GM21381 (cell line): Measurements from ENCODE around the gene INHBB.
"Not testable (repeated sequence)": the region's sequence is repeated elsewhere in the genome, so short reads cannot be mapped to it uniquely, and the experiment has no call there.

Source experiments
- ATAC-seq: cut with Tn5 transposase; IDR thresholded peaks from one replicate; pipeline ENCODE4 v1.9.1; 2021; ENCODE audit warnings: mild to moderate bottlenecking, moderate library complexity; ENCODE audit not compliant: unreplicated experiment

Gene INHBB

DNA sequence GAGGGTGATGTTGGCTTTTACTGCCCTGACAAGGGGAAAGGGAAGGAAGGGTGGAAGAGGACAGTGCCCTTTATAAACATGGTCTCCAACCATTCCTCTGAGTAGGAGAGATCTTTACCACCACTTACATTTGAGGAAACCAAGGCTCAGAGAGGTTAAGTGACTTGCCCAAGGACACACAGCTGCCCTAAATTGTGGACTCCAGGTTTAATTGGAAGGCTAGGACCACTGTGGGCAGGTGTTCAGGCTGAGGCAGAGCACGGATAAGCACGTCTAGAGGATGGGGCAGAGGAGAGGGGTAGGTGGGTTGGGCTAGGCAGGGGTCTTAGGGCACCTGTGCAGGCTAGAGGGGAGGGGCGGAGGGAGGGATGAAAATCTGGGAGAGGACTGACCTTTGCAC lies 32.7 kb downstream of the INHBB start:
- ATAC-seq = no peak

- no peak for ATAC-seq
Measured at GRCh38 chr2:120379916-120380893, 34.3 kb downstream of the INHBB start.

GRCh38 chr2:120381192-120381591 lies 35.3 kb downstream of the INHBB start:
- no peak for ATAC-seq

DNA sequence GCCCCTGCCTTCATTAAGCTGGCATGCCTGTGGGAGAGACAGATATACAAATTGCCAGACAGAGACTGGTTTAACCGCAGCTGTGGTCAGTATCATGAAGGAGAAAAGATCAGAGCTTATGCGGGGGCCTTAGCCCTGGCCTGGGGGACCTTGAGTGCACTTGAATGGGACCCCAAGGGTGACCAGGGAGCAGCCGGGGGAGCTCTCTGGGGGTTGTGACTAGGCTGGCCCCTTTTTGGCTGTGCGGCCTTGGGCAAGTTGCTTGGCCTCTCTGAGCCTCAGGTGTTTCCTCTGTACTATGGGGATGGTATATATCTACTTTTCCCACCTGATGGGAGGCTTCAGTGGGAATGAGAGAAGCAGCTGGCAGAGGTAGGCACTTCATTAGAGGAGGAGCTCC lies 35.7 kb downstream of the INHBB start:
- no peak for ATAC-seq

DNA sequence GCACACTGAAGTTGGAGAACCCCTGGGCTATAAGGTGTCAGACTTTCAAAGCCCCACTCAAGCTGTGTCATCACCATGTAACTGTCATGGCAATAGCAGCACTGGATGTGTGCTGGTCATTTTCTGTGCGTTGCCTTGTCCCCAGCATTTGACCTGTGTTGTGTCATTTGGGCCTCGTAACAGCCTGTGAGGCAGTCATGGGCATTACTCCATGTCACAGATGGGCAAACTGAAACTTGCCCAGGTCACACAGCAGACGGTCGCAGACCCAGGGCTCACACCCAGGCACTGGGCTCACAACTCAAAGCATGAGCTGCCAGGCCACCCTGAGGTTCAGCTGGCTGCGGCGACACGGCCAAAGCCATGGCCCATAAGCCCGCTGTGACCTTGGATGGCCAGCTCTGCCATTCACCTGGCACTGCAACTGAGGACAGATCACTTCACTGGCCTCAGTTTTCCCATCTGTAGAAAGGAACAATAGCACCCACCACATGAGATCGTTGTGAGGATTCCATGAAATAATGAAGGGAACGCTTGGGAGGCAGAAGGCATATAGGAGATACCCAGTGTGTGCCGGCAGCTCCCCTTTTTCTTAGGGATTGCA lies 36.7 kb downstream of the INHBB start:
- no peak for ATAC-seq

DNA sequence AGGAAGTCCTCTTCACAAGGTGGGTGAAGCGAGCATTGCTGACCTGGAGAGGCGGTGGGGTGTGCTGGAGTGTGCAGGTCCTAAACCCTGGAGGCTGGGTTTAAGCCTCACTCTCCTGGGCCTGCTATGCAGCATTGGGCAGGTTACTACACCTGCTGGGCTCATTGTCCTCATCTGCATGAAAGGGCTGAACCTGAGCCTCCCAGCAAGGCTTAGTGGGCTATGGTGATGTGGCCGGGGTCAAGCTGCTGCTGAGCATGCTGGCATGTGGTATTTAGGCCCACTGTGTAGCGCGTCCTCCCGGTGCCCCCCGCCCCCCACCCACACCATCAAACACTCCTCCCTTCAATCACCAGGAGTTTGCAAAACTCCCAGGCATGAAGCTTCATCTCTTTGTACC lies 37.3 kb downstream of the INHBB start:
- ATAC-seq = no peak

DNA sequence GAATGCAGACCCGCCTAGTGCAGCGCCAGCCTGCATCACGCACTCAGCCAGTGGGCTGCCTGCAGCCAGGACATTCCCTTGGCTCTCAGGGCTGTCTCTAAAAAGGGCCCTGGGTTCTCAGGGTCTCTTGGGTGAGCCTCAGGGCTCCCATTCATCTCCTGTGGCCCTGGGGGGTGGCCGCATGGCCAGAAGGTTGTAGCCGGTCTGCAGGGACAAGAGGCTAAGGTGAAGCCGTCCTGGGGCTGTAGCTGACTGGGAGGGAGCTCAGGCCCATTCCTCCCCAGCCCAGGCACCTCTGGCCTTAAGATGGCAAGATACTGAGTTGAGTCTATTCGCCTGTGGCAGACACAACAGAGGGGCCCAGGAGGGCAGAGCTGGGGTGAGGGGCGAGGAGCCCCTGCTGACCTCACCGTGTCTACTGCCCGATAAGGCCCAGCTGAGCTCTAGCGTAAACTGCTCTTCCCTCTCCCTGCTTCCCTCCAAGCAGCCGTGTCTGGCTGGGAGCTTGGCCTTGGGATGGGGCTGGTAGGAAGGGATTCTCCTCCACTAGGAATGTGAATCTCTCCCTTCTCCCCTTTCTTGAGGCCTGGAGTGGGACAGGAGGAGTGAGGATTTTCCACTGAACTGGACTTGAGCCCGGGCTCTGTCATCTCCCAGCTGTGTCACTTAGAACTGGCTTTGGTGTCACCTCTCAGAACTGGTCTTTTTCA lies 37.9 kb downstream of the INHBB start:
- ATAC-seq = no peak

- no peak for ATAC-seq
Measured at GRCh38 chr2:120384486-120385354, 38.8 kb downstream of the INHBB start.

DNA sequence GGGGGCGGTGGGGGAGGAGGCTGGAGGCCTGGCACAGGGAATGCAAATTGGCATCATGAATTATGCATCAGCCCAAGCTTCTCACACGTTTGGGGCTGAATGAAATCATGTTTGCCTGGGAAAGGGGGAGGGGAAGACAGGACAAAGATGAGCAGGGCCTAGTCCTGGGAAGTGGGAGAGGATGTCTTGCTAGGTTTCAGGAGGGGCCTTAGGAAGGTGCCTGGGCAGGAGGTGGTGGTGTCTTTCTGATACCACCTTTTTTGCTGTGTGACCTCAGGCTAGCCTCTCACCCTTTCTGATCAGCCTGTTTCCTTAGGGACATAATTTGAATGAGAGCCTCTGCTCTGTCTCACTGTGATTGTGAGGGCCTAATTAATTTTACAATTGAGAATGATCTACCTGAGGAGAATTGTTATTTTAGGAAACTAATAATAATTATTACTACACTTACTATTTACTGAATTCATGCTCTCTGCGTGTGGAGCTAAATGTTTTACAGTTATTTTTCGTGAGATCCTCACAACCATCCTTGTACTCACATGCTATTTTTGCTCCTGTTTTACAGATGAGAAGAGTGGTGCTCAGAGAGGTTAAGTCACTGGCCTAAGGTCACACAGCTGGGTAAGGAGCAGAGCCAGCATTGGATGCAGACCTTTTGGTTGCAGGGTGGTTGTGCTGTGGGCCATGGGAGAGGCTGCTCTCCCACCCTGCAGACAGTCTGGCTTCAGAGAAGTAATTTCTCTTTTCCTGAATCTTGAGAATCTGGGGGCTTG lies 39.6 kb downstream of the INHBB start:
- no peak for ATAC-seq

GRCh38 chr2:120388222-120389035 lies 42.5 kb downstream of the INHBB start:
- ATAC-seq = no peak

- no peak for ATAC-seq
Measured at GRCh38 chr2:120389036-120389391, 43.1 kb downstream of the INHBB start.

GRCh38 chr2:120390381-120391055 lies 44.6 kb downstream of the INHBB start:
- ATAC-seq = no peak

GRCh38 chr2:120391382-120391781 lies 45.4 kb downstream of the INHBB start:
- not testable (repeated sequence) for ATAC-seq

- no peak for ATAC-seq
Measured at GRCh38 chr2:120391911-120392665, 46.2 kb downstream of the INHBB start.

DNA sequence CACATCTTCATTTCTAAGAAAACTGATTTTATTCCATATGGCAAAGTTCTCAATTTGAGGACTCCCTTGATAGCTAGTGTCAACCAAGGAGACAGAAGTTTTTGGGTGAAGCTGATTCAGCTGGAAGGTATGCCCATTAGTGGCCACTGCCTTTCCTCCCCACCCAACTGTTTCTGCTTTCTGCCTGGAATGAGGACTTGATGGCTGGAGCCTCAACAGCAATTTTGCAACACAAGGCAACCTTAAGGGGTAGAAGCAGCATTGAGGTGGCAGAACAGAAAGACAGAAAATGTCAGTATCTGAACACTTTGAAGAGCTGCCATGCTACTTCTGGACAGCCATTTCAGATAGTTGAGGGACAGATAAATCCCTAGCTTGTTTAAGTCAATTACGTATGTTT lies 47.0 kb downstream of the INHBB start:
- ATAC-seq = no peak

GRCh38 chr2:120393456-120393855 lies 47.5 kb downstream of the INHBB start:
- no peak for ATAC-seq

- no peak for ATAC-seq
Measured at GRCh38 chr2:120394764-120395163, 48.8 kb downstream of the INHBB start.
